SIG-M5 treated with dmso at 0.1 percent for 504 hours (cell line): ENCODE data around the gene C2CD4D.

ENCODE experiments used
- DNase-seq: peaks from one replicate; lab custom pipeline; 2025; ENCODE audit not compliant: unreplicated experiment; lab: John Stamatoyannopoulos, UW

C2CD4D gene

DNA sequence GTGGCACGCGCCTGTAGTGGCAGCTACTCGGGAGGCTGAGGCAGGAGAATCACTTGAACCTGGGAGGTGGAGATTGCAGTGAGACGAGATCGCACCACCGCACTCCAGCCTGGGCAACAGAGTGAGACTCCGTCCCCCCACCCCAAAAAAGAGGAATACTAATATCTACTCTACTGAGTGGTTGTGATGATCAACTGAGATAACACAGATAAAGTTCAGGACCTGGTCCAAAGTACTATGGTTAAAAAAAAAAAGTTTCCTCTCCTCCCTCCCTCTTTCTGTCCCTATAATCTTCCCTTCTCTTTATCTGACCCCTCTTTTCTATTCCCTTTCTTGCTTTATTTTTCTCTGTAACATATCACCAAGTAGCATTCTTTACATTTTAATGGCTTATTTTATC lies 4.0 kb downstream of the C2CD4D start:
- no peak for DNase-seq

DNA sequence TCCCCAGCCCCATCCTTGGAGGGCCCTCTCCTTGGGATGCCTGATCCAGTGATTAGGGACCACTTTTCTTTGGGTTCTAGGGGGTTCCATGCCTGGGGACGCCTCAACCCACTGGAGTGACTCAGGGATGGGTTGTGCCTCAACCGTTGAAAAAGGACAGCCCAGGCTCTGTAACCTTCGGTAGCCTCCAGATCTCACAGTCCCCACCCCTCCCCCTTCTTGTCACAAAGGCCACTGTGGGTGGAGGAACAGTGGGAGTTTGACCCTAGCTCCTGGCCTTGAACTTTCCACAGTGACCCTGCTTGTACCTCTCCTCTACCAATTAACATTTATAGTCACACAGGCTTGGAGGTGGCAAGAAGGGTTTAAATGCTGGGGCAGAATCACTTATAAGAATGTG lies 5.4 kb downstream of the C2CD4D start:
- no peak for DNase-seq

DNA sequence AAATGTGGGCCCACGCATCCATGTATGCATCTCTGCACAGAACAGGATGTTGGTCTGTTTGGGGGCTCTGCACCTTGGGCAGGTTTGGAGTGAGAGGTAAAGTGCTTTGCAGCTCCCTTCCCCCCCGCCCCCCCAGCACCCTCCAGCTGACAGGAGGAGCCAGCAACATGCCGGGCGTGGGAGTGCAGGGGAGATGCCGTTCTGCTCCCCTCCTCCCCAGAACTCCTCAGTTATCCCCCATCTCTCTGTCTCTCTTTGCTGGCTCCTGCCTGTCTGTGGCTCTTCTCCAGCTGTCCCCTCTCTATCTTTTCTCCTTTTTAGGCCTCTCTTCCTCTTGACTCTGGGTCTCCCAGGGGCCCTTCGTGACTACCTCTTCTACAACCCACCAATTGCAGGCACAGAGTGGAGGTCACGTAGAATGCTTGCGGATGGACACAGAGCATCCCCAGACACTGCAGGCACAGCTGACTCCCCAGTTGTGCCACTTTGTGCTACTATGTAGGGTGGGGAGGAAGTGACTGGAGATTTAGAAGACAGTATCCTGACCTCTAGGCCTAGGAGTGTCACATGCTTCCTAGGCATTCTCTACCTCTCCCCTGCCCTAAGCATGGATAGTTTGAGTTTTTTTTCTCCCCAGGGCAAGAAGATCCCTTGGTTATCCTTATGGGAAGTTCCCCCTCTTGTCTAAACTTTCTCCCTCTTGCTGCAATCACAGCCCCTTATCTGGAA lies 6.3 kb downstream of the C2CD4D start:
- no peak for DNase-seq

DNA sequence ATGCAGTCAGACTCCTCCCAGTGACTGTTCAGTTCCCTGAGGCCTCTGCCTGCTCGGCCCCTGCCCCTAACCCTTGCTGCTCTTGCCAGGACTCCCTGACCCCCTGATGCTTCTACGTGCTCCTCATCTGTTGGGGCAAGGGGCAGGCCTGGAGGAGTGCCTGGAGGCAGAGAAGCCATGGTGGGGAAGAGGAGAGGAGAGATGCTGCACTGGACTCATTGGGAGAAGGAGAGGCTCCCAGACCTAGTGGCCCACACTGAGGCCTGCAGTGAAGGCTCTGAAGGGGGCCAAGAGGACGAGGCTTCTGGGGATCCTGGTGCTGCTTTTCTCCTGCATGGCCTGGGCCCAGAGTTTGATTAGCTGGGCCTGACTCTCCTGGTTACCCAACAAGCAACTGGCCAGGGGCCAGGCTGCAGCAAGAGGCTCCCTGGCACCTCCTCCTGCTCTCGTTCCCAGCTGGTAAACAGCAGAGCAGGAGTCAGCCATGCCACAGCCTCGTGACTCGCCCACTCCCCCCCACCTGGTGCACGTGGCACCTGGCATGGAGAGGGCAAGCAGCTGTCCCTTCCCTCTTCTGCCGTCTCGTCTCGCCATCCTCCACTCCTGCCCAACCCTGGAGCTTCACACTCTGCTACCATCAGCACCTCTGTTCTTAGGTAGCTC lies 7.2 kb downstream of the C2CD4D start:
- peak; percentile 48 for DNase-seq

DNA sequence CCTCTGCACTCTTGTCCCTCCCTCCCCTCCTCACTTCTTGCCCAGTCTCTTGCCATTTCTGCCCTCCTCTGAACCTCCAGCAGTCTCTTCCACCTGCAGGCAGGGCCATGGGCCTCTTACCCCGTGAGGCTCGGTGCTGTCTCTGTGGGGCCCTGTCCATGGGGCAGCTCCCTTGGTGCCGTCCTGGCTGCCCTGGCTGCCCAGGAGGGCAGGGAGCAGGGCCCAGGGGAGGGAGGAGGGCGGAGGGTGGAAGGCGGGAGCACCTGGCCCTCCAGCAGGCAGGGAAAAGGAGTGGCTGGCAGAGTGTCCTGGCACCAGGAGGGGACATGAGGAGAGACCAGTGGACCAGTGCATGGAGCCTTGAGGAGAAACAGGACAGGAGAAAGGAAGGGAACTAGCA lies 8.0 kb downstream of the C2CD4D start, which contains the start of gene RORC:
Gene RORC, minus strand, starts transcription at position 198 of the 400 bp plus-strand sequence. Its CDS starts 38 bp downstream, at position 160.
- no peak for DNase-seq

DNA sequence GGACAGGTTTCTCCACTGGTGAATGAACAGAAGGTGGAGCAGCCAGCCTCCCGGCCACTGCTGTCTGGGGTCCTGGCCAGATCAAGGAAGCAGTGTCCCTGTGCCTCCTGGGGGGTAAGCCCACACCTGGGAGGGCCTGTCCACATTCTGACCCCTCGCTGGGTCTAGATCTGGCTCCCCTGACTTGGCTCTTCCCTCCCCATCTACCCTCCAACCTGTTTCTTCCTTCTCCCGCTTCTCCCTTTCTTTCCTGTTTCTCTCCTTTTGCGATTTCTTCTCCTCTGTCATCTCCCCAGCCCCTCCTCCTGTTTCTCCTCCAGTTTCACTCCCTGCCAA lies 8.4 kb downstream of the C2CD4D start:
- DNase-seq, result no peak

DNA sequence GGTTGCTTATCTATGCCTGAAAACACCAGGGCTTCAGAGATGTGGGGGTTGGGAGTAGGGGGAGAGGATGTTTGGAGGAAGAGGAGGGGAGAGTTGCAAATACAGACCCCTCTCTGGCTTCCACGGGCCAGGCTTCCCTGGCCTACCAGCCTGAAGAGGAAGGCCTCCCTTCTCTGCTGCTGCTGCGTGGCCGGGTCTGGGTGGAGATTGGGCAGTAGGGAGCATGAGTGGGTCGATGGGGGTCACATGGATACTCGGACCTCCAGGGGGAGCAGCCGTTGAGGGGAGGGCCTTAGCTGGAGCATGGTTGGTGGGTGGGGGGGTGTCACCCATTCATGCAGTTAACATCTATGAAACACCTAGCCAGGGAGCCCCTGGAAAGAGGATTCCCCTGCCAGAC lies 9.6 kb downstream of the C2CD4D start:
- DNase-seq, result no peak

DNA sequence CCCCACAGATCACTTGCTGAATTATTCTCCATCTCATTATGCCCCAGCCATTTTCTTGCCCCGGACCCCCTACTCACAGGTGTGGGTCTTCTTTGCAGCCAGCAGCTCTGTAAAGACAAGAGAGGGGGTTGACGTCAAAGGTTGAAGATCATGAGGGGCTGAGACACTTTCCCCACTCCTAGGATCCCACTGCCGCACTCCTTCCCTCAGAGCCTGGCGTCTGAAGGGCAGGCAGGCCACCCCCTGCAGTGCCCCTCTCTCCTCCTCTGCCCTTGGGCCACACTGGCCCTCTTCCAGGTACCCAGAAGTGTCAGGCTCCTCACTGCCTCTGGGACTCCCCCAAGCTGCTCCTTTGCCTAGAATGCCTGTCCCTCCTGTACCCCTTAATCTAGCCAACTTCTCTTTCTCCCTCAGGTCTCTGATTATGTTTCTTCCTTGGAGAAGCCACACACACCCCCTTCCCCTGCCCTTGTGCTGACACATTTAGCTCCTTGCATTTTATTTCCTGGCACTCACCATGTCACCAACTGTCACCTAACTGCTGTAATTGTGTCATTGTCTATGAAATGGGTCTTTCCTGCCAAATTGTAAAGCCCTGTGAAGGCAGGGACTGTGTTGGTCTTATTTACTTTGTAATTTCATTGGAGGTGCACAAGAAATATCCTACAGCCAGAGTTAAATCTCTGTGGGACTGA lies 10.1 kb downstream of the C2CD4D start:
- DNase-seq, result no peak

DNA sequence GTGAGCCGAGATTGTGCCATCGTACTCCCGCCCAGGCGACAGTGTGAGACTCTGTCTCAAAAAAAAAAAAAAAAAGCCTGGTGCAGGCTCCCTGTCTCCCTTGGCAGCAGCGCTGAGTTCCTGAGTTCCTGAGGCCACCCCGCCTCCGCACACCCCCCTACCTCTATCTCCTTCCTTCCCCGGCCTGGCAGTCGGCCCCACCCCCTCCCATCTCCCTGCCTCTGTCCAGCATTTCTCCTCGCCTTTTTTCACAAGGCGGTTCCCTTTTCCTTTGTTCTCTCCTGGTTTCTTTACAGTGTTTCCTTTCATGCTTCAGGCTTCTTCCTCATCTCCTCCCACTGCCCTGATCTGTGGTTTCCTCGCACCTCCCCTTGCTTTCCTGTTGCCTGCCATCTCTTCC lies 10.7 kb downstream of the C2CD4D start:
- peak; percentile 66 for DNase-seq

DNA sequence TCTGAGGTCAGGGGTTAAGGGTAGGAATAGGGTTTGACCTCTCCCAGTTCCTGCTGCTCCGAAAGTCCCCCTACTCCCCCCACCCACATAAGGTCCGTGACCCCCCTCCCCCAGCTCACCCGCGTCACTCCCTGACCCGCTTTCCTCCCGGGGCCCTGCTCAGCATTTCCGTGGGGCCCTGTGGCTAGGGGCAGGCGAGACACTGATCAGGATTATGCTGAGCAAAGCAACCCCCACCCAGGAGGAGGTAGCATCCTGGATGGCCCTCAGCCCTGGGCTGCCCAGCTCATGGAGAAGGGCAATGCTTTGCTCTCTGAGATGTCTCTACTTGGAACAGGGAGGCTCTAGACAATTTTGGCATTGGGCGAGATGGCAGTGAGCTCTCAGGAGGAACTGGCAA lies 11.8 kb downstream of the C2CD4D start:
- no peak for DNase-seq

DNA sequence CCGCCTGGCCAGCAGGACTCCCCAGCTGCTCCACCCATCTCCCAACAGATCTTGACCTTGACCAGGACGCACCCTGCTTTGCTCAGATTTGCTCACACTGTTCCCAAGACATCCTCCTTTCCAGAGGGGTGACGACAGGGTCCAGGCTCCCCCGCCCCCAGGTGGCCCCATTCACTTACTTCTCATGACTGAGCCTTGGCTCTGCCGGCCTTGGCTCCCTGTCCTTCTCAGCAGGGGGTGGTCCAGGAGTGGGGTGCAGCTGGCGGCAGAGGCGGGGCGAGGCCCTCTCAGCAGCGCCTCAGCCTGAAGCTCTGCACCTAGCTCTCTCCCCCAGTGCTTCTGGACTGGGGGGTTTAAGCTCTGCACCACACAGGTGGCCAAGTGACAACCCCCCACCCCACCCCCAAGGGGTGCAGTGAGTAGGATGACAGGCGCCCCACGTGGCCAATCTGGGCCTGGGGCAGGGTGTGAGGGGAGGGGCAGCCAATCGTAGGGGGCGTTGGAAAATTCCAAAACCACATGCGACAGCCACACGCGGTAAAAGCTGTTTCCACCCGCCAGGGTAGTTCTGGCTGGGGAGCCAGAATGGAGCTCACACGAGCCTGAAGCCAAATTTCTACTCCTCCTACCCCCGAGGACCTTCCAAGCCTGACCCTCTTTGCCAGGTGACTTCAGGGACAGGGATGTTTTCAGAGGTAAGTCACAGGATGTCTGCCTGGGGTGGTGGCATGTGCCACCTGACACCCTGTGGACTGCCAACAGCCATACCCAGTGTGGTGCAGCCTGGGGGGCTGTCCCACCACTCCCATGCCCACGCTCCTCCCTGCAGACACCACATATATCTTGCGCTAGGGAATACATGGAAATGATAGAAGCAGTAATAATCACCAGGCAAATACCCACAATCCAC lies 13.6 kb downstream of the C2CD4D start:
- no peak for DNase-seq

DNA sequence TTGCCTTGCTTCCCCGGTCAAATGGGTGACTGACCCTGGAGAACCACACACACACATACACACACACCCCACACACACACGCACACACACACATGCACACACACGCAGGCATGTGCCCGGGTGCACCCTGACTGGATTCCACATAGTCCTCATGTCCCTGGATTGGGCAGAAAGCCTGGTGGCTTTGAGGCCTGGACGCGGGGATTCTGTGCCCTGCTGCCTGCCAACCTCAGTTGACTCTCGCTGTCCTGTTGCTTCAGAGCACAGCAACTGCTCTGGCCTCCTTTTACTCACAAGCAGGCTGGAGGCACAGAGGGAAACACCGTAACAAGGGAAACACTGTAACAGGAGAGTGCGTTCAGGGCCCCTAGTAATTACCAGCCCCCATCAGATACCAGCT lies 14.4 kb downstream of the C2CD4D start:
- no peak for DNase-seq

DNA sequence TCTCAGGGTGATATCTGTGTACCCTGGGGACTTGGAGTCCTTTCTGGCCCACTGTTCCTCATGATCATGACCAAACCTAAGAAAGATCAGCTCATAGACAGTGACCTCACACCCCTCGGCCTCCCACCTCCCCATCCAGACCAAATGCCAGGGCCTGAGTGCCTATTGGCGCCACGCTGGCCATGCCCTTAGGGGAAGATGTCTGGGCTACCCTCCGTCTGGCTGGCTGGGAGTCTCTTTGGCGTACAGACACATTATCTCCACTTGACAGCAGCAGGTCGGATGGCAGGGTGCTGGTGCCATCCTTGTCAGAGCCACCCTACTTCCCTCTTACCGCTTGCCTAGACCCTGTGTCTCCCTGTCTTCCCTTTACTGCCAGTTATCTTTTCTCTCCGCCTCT lies 16.4 kb downstream of the C2CD4D start:
- no peak for DNase-seq

DNA sequence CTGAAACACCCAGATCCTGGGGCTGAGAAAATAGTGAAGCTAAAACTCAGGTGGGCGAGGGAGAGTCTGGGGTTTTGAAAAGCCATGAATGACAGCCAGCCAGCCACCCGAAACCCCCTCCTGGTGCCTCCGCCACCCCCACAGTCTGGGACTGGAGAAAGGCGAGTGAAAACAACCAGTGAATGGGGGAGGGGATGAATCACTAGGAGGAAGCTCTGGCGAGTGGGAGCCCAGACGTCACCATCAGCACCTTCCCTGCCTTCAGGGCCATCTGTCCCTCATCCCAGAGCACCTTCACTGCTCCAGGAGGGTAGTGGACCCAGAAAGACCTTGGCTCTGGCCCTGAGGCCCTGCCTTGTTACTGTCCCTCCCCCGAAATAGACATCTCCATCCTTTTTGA lies 17.2 kb downstream of the C2CD4D start:
- no peak for DNase-seq

DNA sequence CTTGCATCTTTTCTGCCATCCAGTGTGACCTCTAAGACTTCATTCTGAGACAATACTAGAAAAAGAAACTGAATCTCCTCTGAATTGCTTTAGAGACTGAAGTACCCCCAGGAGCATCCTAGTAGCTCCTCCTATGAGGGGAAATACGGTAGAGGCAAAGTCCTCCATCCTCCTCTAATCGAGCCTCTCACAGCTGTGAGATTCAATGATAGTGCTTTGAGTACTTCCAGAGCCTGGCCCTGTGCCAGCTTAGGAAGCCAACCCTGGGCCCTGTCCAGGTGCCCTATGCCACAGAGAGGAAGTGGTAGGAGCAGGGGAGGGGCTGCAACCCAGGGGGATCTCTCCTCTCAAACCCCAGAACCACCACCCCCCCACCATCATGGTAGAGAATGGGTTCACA lies 18.7 kb downstream of the C2CD4D start:
- no peak for DNase-seq

DNA sequence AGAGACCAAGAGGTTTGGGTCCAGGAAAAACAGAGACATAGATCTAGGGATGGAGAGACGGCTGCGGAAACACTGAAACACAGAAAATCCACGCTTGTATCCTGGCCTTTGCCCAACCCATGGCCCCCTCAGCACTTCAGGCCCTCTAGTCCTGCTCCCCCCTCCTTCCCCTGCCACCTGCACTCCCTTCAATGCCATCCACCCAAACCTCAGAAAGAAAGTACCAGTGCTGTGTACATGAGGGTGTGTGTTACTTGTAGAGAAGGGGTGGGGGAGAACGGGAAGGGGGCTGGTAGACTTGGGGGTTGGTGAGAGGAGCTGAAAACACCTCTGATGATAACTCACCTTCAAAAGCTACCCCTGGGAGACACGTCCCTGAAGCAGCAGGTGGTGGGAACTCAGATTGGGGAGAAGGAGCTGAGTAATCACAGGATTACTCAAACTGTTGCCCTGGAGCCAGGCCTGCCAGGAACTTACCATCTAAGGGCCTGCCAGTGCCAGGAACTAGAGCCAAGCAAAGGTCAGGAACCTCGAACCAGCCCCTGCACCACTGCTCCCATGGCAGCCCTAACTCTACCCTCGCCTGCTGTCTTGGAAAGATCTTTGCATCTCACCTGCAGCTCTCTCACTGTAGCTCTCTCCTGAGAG lies 19.5 kb downstream of the C2CD4D start:
- no peak for DNase-seq

DNA sequence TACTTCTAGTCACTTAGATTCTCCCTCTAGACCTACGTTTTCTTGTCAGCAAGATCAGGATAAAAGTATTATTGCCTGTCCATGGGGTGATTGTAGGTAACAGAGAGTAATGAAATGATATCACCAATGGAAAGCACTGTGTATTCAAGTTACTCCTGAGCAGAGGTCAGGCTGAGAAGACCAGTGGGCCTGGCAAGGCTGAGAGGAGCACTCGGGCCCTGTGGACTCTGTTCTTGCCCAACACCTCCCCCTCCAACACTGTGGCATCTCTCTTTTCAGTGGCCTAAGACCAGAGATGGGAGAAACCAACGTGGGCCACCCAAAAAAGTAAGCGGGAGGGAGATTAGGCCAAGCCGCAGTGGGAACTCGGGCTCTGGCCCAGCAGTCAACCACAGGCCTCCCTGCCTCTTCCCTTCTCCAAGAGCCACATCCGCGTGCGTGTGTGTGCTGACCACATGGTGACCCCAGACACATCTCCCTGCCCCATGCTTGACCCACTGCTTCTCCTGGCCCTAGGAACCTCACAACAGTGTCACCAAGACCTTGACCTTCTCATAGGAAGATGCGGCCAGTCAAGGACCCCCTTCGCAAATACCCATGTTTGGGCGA lies 20.3 kb downstream of the C2CD4D start:
- no peak for DNase-seq

DNA sequence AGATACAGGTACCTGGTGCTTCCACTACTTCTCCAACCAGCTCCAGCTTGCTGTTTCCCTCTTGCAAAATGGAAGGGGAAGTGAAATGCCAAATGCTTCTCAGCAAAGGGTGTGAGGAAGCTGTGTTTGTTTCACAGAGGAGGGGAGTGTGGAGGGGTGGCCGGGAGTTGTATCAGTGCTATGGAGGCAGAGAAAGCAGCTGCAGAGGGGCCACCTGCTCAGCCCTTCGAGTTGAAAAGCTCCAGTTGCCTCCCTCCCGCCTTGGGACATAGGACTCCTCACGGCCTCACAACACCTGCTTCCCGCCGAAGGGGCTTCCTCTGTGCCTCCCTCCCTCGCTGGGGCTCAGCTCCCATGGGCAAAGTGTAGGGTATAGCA lies 22.3 kb downstream of the C2CD4D start:
- peak; percentile 59 for DNase-seq

DNA sequence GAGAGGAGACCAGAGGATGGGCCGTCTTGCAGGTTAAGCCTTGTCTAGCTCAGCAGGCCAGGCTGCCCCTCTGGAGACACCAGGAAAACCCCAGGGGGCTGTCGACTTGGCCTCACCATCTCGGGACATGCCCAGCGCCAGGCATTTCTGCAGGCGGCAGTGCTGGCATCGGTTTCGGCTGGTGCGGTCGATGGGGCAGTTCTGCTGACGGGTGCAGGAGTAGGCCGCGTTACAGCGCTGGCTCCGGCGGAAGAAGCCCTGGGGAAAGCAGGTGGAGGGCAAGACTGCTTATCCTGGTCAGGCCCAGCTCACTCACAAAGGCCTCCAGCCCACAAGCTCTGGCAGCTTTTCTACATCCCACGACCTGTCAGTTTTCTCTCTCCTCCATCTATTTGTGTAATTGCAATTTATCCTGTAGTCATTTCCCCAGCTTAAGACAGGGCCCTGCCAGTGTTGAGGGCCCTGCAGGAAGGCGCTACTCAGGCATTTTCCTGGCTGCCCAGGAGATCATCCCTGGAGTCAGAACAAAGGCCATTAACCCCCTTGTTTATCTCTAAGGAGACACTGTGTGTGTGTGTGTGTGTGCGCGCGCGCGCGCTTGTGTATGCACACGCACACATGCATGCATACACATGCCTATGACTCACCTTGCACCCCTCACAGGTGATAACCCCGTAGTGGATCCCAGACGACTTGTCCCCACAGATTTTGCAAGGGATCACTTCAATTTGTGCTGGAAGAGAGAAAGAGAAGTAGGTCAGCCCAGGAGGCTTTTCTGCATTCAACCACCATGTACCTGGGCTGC lies 22.9 kb downstream of the C2CD4D start:
- no peak for DNase-seq
